ENCODE measurements around the gene ACSL3.
"Not testable (repeated sequence)": the region's sequence is repeated elsewhere in the genome, so short reads cannot be mapped to it uniquely, and the experiment has no call there.

ACSL3 gene

DNA sequence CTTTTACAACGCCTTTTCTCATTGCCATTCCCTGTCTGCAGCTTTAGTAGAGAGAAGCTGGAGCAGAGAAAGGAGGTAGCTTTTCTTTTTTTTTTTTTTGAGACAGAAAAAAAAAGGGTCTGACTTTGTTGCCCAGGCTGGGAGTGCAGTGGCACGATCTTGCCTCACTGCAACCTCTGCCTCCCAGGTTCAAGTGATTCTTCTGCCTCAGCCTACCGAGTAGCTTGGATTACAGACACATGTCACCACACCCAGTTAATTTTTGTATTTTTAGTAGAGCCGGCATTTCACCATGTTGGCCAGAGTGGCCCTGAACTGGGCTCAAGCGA, 25.0 kb upstream of the ACSL3 start:
- Histone ChIP-seq H3K9ac (ENCODE audit: low read length) (no peak overlapping the region), H3K36me3 (ENCODE audit: control insufficient read depth, insufficient read depth, low read length) (no peaks in the 10 kb centered on the region), H3K9me3 (ENCODE audit: control insufficient read depth, low read length) (no peaks in the 10 kb centered on the region), H3K4me3 (ENCODE audit: low read length) (no peak overlapping the region), H3K4me1 (ENCODE audit: control insufficient read depth, insufficient read depth, low read length) (peaks cover 7% of the 10 kb centered on the region), H3K27me3 (ENCODE audit: control insufficient read depth, insufficient read depth, low read length) (no peaks in the 10 kb centered on the region)

DNA sequence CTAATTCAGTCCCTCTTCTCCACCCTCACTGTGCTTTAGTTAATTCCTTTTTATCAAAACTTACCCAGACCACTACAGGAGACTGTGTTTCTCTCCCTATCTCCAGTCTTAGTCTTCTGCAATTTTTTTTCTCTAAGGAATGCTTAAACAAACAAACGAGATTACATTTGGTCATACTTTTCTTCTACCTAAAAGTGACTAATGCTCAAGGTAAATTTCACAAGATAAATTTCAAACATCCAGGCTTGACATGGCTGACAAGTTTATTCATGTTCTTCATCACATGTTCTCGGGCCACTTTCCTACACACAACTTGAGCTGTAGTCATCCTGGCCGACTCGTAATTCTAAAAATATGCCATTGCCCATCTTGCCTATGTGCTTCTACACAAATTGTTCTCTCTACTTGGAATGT, 23.2 kb upstream of the ACSL3 start:
- Histone ChIP-seq H3K9me3 (ENCODE audit: control insufficient read depth, low read length) (no peaks in the 10 kb centered on the region), H3K36me3 (ENCODE audit: control insufficient read depth, insufficient read depth, low read length) (no peaks in the 10 kb centered on the region), H3K4me3 (ENCODE audit: low read length) (no peak overlapping the region), H3K9ac (ENCODE audit: low read length) (no peak overlapping the region), H3K4me1 (ENCODE audit: control insufficient read depth, insufficient read depth, low read length) (peaks cover 7% of the 10 kb centered on the region), H3K27me3 (ENCODE audit: control insufficient read depth, insufficient read depth, low read length) (no peaks in the 10 kb centered on the region)

DNA sequence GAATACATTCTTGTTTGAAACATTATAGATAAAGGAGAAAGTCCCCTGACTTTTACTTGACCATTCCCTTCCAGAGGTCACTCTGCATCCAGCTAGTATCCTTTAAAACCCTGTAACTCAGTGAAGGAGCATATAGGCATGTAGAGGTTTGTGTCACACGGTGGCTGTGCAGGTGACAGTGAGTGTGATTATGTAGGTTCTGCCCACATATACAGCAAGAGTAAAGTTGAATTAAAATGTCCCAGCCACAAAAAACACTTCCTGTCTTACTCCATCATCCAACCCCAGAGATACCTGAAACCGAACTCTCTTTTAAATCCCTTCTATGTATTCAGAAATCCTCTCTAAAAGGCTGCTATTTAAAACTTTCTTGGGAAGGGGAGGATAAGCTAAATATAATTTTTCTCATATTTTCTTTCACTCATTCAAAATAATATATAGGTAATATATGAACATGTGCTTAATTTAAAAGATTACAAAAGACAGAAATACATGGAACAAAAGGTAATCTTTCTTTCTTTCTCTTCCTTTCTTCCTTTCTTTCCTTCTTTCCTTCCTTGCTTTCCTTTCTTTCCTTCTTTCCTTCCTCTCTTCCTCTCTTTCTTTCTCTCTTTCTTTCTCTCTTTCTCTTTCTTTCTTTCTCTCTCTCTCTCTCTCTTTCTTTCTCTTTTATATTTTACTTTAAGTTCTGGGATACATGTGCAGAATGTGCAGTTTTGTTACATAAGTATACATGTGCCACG, 20.6 kb upstream of the ACSL3 start:
- H3K4me1 ChIP-seq (ENCODE audit: control insufficient read depth, insufficient read depth, low read length), result peaks cover 16% of the 10 kb centered on the region
- H3K27me3 ChIP-seq (ENCODE audit: control insufficient read depth, insufficient read depth, low read length), result no peaks in the 10 kb centered on the region
- H3K4me3 ChIP-seq (ENCODE audit: low read length), result no peak overlapping the region
- H3K36me3 ChIP-seq (ENCODE audit: control insufficient read depth, insufficient read depth, low read length), result no peaks in the 10 kb centered on the region
- H3K9me3 ChIP-seq (ENCODE audit: control insufficient read depth, low read length), result no peaks in the 10 kb centered on the region
- H3K9ac ChIP-seq (ENCODE audit: low read length), result no peak overlapping the region

DNA sequence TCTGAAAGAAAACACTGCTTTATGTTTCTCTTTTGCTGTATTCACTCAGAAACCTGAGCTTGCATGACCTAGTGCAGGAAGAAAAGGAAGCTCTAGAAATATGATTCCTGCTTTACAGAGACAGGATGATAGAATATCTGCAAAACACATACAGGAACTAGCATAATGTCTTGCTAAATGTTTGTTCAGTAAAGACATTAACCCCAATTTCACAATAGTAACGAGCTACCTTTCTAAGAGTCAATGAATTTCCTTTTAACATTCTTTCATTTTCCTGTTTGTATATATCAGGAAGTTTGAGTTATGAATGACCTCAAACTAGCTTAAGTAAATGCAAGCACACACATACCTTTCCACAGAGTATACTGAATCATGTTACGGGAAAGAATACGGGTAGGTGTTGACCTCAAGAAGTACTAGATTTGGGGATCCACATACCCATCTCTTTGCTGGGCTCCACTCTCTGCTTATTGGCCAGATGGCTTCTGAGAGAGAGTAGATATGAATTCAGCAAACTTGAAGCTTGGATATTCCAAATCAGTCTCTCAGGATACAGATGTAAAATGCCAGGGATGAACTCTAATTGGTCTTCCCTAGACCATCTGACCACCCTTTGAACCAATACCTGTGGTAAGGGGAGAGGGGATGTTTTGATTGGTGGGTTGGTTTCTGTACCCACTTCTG, 18.2 kb upstream of the ACSL3 start:
- Histone ChIP-seq H3K36me3 (ENCODE audit: control insufficient read depth, insufficient read depth, low read length) (no peaks in the 10 kb centered on the region), H3K9me3 (ENCODE audit: control insufficient read depth, low read length) (no peaks in the 10 kb centered on the region), H3K4me3 (ENCODE audit: low read length) (no peak overlapping the region), H3K9ac (ENCODE audit: low read length) (no peak overlapping the region), H3K4me1 (ENCODE audit: control insufficient read depth, insufficient read depth, low read length) (peaks cover 20% of the 10 kb centered on the region), H3K27me3 (ENCODE audit: control insufficient read depth, insufficient read depth, low read length) (no peaks in the 10 kb centered on the region)

DNA sequence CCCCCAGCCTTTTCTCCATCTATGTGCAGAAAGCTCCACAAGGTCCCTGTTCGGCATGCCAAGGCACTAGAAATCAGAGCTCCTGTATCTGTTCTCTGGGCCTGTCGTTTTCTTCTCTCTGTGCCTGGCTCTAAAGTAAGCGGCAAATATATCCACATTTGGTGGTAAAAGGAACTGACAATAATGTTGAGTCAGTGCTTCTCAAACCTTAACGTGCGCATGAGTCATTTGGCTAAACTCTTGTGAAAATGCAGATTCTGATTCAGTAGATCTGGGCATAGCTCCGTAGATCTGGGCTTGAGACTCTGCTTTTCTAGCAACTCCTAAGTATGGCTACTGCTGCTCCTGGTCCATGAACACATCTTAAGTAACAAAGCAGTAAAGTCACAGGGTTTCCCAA, 16.5 kb upstream of the ACSL3 start:
- H3K9me3 ChIP-seq (ENCODE audit: control insufficient read depth, low read length), result no peaks in the 10 kb centered on the region
- H3K4me3 ChIP-seq (ENCODE audit: low read length), result no peak overlapping the region
- H3K36me3 ChIP-seq (ENCODE audit: control insufficient read depth, insufficient read depth, low read length), result no peaks in the 10 kb centered on the region
- H3K27me3 ChIP-seq (ENCODE audit: control insufficient read depth, insufficient read depth, low read length), result no peaks in the 10 kb centered on the region
- peaks cover 15% of the 10 kb centered on the region for H3K4me1 ChIP-seq (ENCODE audit: control insufficient read depth, insufficient read depth, low read length)
- no peak overlapping the region for H3K9ac ChIP-seq (ENCODE audit: low read length)

DNA sequence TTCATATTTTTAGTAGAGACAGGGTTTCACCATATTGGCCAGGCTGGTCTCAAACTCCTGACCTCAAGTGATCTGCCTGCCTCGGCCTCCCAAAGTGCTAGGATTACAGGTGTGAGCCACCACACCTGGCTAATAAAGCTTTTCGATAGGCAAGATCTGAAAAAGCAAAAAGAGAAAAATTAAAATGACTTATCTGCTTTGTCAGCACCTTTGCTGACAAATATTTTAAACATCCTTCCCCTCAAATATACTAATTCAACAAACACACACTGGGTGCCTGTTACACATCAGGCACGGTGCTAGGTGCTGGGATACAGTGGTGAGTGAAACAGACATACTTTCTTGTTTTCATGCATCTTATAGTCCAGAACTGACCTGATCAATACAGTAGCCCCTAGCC, 15.5 kb upstream of the ACSL3 start:
- H3K4me3 ChIP-seq (ENCODE audit: low read length); H3K27me3 ChIP-seq (ENCODE audit: control insufficient read depth, insufficient read depth, low read length); H3K9me3 ChIP-seq (ENCODE audit: control insufficient read depth, low read length); H3K36me3 ChIP-seq (ENCODE audit: control insufficient read depth, insufficient read depth, low read length); H3K9ac ChIP-seq (ENCODE audit: low read length): not testable (repeated sequence)
- H3K4me1 ChIP-seq (ENCODE audit: control insufficient read depth, insufficient read depth, low read length), result peaks cover 15% of the 10 kb centered on the region

DNA sequence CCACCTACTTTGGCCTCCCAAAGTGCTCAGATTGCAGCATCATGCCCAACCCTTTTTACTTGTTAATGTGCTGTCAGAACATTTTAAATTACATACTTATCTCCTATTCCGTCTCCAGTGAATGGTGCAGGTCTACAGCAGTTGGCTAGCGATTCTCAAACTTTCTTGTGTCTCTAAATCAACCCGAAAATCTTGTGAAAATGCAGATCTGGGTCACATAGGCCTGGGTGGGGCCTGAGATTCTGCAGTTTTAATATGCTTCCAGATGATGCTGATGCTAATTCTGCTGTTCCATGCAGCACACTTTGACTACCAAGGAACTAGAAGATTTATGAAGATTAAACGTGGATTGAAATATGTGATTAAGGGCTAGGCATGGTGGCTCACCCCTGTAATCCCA, 14.8 kb upstream of the ACSL3 start:
- peaks cover 15% of the 10 kb centered on the region for H3K4me1 ChIP-seq (ENCODE audit: control insufficient read depth, insufficient read depth, low read length)
- no peaks in the 10 kb centered on the region for H3K36me3 ChIP-seq (ENCODE audit: control insufficient read depth, insufficient read depth, low read length)
- H3K9me3 ChIP-seq (ENCODE audit: control insufficient read depth, low read length), result no peaks in the 10 kb centered on the region
- H3K9ac ChIP-seq (ENCODE audit: low read length), result no peak overlapping the region
- no peaks in the 10 kb centered on the region for H3K27me3 ChIP-seq (ENCODE audit: control insufficient read depth, insufficient read depth, low read length)
- H3K4me3 ChIP-seq (ENCODE audit: low read length), result no peak overlapping the region

DNA sequence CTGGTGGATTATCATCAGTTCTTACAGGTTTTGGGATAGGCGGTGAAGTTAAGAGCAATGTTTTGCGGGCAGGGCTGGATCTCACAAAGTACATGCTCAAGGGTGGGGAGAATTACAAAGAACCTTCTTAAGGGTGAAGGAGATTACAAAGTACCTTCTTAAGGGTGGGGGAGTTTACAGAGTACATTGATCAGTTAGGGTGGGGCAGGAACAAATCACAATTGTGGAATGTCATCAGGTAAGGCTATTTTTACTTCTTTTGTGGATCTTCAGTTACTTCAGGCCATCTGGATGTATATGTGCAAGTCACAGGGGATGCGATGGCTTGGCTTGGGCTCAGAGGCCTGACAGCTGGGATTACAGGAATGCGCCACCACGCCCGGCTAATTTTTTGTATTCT, 12.8 kb upstream of the ACSL3 start:
- H3K27me3 ChIP-seq (ENCODE audit: control insufficient read depth, insufficient read depth, low read length); H3K9me3 ChIP-seq (ENCODE audit: control insufficient read depth, low read length); H3K36me3 ChIP-seq (ENCODE audit: control insufficient read depth, insufficient read depth, low read length); H3K4me3 ChIP-seq (ENCODE audit: low read length); H3K9ac ChIP-seq (ENCODE audit: low read length): not testable (repeated sequence)
- H3K4me1 ChIP-seq (ENCODE audit: control insufficient read depth, insufficient read depth, low read length), result peaks cover 12% of the 10 kb centered on the region

DNA sequence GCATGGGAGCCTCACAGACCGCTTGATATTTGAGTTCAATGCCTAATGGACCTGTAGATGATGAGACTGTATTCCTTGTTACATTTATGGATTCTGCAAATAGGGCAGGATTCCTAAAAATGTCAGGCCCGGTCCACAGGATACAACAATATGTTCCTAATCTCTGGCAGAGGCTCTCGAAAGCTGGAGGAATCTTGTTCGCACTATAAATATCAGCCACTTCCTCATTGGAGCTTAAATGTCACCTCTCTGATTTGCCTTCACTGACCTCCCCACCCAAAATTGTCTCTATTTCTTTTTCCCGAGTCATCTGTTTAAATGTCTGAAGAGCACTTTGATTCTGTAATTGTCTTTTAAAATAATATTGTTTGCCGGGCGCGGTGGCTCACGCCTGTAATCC, 12.0 kb upstream of the ACSL3 start:
- H3K9me3 ChIP-seq (ENCODE audit: control insufficient read depth, low read length), result no peaks in the 10 kb centered on the region
- no peaks in the 10 kb centered on the region for H3K36me3 ChIP-seq (ENCODE audit: control insufficient read depth, insufficient read depth, low read length)
- H3K9ac ChIP-seq (ENCODE audit: low read length), result no peak overlapping the region
- peaks cover 11% of the 10 kb centered on the region for H3K4me1 ChIP-seq (ENCODE audit: control insufficient read depth, insufficient read depth, low read length)
- H3K4me3 ChIP-seq (ENCODE audit: low read length), result no peak overlapping the region
- H3K27me3 ChIP-seq (ENCODE audit: control insufficient read depth, insufficient read depth, low read length), result no peaks in the 10 kb centered on the region

DNA sequence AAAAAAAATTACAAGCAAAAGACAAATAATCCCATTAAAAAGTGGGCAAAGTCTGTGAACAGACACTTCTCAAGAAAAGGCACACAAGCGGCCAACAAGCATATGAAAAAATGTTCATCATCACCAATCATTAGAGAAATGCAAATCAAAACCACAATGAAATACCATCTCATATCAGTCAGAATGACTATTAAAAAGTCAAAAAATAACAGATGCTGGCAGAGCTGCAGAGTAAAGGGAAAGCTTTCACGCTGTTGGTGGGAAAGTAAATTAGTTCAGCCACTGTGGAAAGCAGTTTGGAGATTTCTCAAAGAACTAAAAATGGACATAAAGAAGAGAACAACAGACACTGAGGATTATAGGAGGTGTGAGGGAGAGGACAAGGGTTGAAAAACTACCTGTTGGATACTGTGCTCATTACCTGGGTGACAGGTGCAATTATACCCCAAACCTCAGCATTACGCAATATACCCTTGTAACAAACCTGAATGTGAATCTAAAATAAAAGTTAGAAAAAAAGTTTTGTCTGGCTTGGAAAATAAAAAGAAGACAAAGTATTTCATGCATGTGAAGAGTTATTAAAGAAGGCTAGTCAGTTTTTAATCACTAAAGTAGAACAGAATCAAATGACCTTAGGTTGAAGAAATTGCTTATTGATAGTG, 8.7 kb upstream of the ACSL3 start:
- peaks cover 4% of the 10 kb centered on the region for H3K4me1 ChIP-seq (ENCODE audit: control insufficient read depth, insufficient read depth, low read length)
- H3K27me3 ChIP-seq (ENCODE audit: control insufficient read depth, insufficient read depth, low read length), result no peaks in the 10 kb centered on the region
- H3K36me3 ChIP-seq (ENCODE audit: control insufficient read depth, insufficient read depth, low read length), result no peaks in the 10 kb centered on the region
- H3K9me3 ChIP-seq (ENCODE audit: control insufficient read depth, low read length), result no peaks in the 10 kb centered on the region
- H3K4me3 ChIP-seq (ENCODE audit: low read length), result no peak overlapping the region
- H3K9ac ChIP-seq (ENCODE audit: low read length), result no peak overlapping the region

DNA sequence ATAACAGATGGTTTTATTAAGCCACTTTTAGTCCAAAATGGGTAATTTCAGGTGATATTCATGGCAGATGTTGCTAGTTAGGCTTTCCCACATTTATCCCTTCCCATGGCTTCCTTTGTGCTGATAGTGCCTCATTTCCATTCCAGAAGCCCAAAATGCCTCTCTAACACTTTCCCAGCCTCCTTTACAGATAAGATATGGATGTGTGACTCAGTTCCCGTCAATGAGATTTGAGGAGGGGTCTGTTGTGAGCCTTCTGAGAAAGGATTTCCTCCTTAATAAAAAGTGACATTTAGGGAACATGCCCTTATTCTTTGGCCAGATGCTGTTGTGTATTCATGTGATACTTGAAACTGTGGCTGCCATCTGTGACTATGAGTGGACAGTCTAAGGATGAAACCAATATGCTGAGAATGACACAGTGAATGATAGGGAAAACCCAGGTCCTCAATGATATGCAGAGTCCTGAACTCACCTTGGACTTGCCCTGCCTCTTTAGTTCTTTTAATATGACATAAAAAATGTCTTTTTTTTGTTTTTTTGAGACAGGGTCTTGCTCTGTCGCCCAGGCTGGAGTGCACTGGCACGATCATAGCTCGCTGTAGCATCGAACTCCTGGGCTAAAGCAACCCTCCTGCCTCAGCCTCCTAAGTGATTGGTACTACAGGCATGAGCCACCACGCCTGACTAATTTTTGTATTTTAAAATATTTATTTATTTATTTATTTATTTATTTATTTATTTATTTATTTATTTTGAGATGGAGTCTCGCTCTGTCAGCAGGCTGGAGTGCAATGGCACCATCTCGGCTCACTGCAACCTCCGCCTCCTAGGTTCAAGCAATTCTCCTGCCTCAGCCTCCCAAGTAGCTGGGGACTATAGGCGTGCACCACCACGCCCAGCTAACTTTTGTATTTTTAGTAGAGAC, 5.8 kb upstream of the ACSL3 start:
- no peaks in the 10 kb centered on the region for H3K9me3 ChIP-seq (ENCODE audit: control insufficient read depth, low read length)
- no peaks in the 10 kb centered on the region for H3K27me3 ChIP-seq (ENCODE audit: control insufficient read depth, insufficient read depth, low read length)
- H3K4me3 ChIP-seq (ENCODE audit: low read length), result no peak overlapping the region

More for the DNA sequence above, 5.8 kb upstream of the ACSL3 start:
- Histone ChIP-seq H3K9ac (ENCODE audit: low read length) (no peak overlapping the region), H3K4me1 (ENCODE audit: control insufficient read depth, insufficient read depth, low read length) (peaks cover 5% of the 10 kb centered on the region), H3K36me3 (ENCODE audit: control insufficient read depth, insufficient read depth, low read length) (no peaks in the 10 kb centered on the region)
